IPS-NIHi7 (cell line): ENCODE measurements around the gene EVI5.
"Not testable (repeated sequence)": the region's sequence is repeated elsewhere in the genome, so short reads cannot be mapped to it uniquely, and the experiment has no call there.

ENCODE experiments used
- DNase-seq: peaks from one replicate; pipeline ENCODE4 v3.0.0; 2012; ENCODE audit warnings: mixed read lengths; ENCODE audit errors: extremely low spot score

Gene EVI5

GRCh38 chr1:92749024-92749634 lies 35.8 kb downstream of the EVI5 start:
- peak; percentile 69 for DNase-seq

GRCh38 chr1:92748138-92748537 lies 36.8 kb downstream of the EVI5 start:
- no peak for DNase-seq

GRCh38 chr1:92747735-92748134 lies 37.2 kb downstream of the EVI5 start:
- DNase-seq = no peak

- DNase-seq = not testable (repeated sequence)
Measured at GRCh38 chr1:92746255-92746654, 38.7 kb downstream of the EVI5 start.

GRCh38 chr1:92743221-92743620 lies 41.7 kb downstream of the EVI5 start:
- no peak for DNase-seq

GRCh38 chr1:92739669-92740524 lies 45.0 kb downstream of the EVI5 start:
- DNase-seq = no peak

GRCh38 chr1:92736395-92736794 lies 48.5 kb downstream of the EVI5 start:
- DNase-seq = no peak

- DNase-seq = no peak
Measured at GRCh38 chr1:92730476-92730875, 54.4 kb downstream of the EVI5 start.

GRCh38 chr1:92728697-92729096 lies 56.2 kb downstream of the EVI5 start:
- no peak for DNase-seq

GRCh38 chr1:92723713-92724112 lies 61.2 kb downstream of the EVI5 start:
- DNase-seq = not testable (repeated sequence)

- DNase-seq = no peak
Measured at GRCh38 chr1:92721886-92722285, 63.0 kb downstream of the EVI5 start.

GRCh38 chr1:92721157-92721556 lies 63.8 kb downstream of the EVI5 start:
- DNase-seq = not testable (repeated sequence)

- not testable (repeated sequence) for DNase-seq
Measured at GRCh38 chr1:92715476-92715951, 69.4 kb downstream of the EVI5 start.

GRCh38 chr1:92713939-92714338 lies 71.0 kb downstream of the EVI5 start:
- DNase-seq = no peak

GRCh38 chr1:92711473-92712165 lies 73.3 kb downstream of the EVI5 start:
- DNase-seq = no peak

GRCh38 chr1:92709738-92710137 lies 75.2 kb downstream of the EVI5 start:
- DNase-seq = peak; percentile 31

- no peak for DNase-seq
Measured at GRCh38 chr1:92708368-92708950, 76.4 kb downstream of the EVI5 start.

- no peak for DNase-seq
Measured at GRCh38 chr1:92707709-92708108, 77.2 kb downstream of the EVI5 start.

- DNase-seq = no peak
Measured at GRCh38 chr1:92707292-92707691, 77.6 kb downstream of the EVI5 start.

- DNase-seq = no peak
Measured at GRCh38 chr1:92705446-92705845, 79.5 kb downstream of the EVI5 start.

GRCh38 chr1:92701147-92701546 lies 83.8 kb downstream of the EVI5 start:
- no peak for DNase-seq

GRCh38 chr1:92698932-92699331 lies 86.0 kb downstream of the EVI5 start:
- DNase-seq = no peak
